Activated T-helper 1 cell treated with anti-CD3 and anti-CD28 coated beads, Interleukin-12 subunit alpha, Interleukin-12 subunit beta, Interleukin-2, Interleukin-4 antibody, amounts not matched to agents 30 ng/mL and 10 ng/mL and 1 ng/mL, durations not matched to agents 14 hours and 24 hours and 36 hours (primary cell): ENCODE measurements around the gene RECQL5. TPM values are rescaled to one million over a fixed set of nuclear protein-coding genes. Genes with fewer than 3 reads are reported as not detected.

ENCODE experiments used
- DNase-seq: peaks from one replicate; pipeline ENCODE4 v3.0.0; 2021; ENCODE audit warnings: low spot score
- H3K27ac Mint-ChIP-seq: one replicate; pipeline ENCODE4 v1.8.0; 2021; ENCODE audit warnings: mild to moderate bottlenecking, mixed read lengths
- H3K27me3 Mint-ChIP-seq: one replicate; pipeline ENCODE4 v1.8.0; 2022; ENCODE audit warnings: mild to moderate bottlenecking, moderate library complexity, mixed read lengths; ENCODE audit not compliant: insufficient read depth
- H3K36me3 Mint-ChIP-seq: one replicate; pipeline ENCODE4 v1.8.0; 2021; ENCODE audit warnings: low read depth, mixed read lengths
- H3K4me1 Mint-ChIP-seq: one replicate; pipeline ENCODE4 v1.8.0; 2021; ENCODE audit warnings: low read depth, mixed read lengths
- H3K4me3 Mint-ChIP-seq: one replicate; pipeline ENCODE4 v1.8.0; 2021; ENCODE audit warnings: mild to moderate bottlenecking, moderate library complexity, mixed read lengths
- H3K9me3 Mint-ChIP-seq: one replicate; pipeline ENCODE4 v1.8.0; 2021; ENCODE audit warnings: mixed read lengths
- intact Hi-C: fragments of 100-400 bp; cut with micrococcal nuclease; formaldehyde crosslinking; loops from one replicate; pipeline ENCODE4 v1.15.1; 2024
- total RNA-seq: library from RNA; stranded (reverse); gene quantifications from 2 replicates; pipeline ENCODE4 v1.2.3, GENCODE V29; 2022

The RECQL5 gene
- 29.9 and 34.1 TPM in 2 replicates for total RNA-seq

GRCh38 chr17:75666959-75667790 lies at the start of gene RECQL5, which contains the start of gene SAP30BP:
Gene RECQL5, minus strand, starts transcription at chr17:75667154. Its CDS starts 597 bp downstream, at chr17:75666557.
Gene SAP30BP, plus strand, starts transcription at chr17:75667338. Its CDS starts 35 bp downstream, at chr17:75667373.
- peaks cover 28% of the 10 kb centered on the region for H3K36me3 Mint-ChIP-seq
- H3K4me3 Mint-ChIP-seq = peak within 1 kb of the TSS; percentile 79
- H3K27ac Mint-ChIP-seq = peak within 1 kb of the TSS; percentile 71
- H3K4me1 Mint-ChIP-seq = peaks cover 11% of the 10 kb centered on the region
- H3K27me3 Mint-ChIP-seq = no peaks in the 10 kb centered on the region
- peak; percentile 98 for DNase-seq
- intact Hi-C loops = loop anchor here (1.0 to 2.0 kb wide), 6 partner anchors 24 to 378 kb away; partner anchors contain the start of genes ACOX1, SLC25A19, TEN1 and WBP2
- H3K9me3 Mint-ChIP-seq = no peaks in the 10 kb centered on the region

GRCh38 chr17:75712446-75712845 lies 45.5 kb upstream of the RECQL5 start:
- intact Hi-C loops = no loop called here
- Mint-ChIP-seq H3K27me3 (peaks cover 3% of the 10 kb centered on the region), H3K4me3 (no peak overlapping the region), H3K36me3 (peaks cover 7% of the 10 kb centered on the region), H3K27ac (no peak overlapping the region), H3K4me1 (no peaks in the 10 kb centered on the region), H3K9me3 (no peaks in the 10 kb centered on the region)
- no peak for DNase-seq

GRCh38 chr17:75707079-75707571 lies 40.2 kb upstream of the RECQL5 start:
- Mint-ChIP-seq H3K4me1 (no peaks in the 10 kb centered on the region), H3K27ac (no peak overlapping the region), H3K27me3 (no peaks in the 10 kb centered on the region), H3K4me3 (no peak overlapping the region), H3K36me3 (peaks cover 25% of the 10 kb centered on the region), H3K9me3 (no peaks in the 10 kb centered on the region)
- no peak for DNase-seq
- intact Hi-C loops = no loop called here

- DNase-seq = no peak
- H3K9me3 Mint-ChIP-seq = no peaks in the 10 kb centered on the region
- H3K4me3 Mint-ChIP-seq = no peak overlapping the region
- intact Hi-C loops = no loop called here
- H3K36me3 Mint-ChIP-seq = peaks cover 28% of the 10 kb centered on the region
- H3K4me1 Mint-ChIP-seq = no peaks in the 10 kb centered on the region
- H3K27me3 Mint-ChIP-seq = no peaks in the 10 kb centered on the region
- H3K27ac Mint-ChIP-seq = no peak overlapping the region
Measured at GRCh38 chr17:75706042-75706728, 39.2 kb upstream of the RECQL5 start.

- intact Hi-C loops = no loop called here
- H3K36me3 Mint-ChIP-seq = peaks cover 35% of the 10 kb centered on the region
- no peak overlapping the region for H3K4me3 Mint-ChIP-seq
- no peak for DNase-seq
- no peaks in the 10 kb centered on the region for H3K4me1 Mint-ChIP-seq
- H3K27ac Mint-ChIP-seq = no peak overlapping the region
- H3K27me3 Mint-ChIP-seq = no peaks in the 10 kb centered on the region
- H3K9me3 Mint-ChIP-seq = no peaks in the 10 kb centered on the region
Measured at GRCh38 chr17:75704963-75705875, 38.3 kb upstream of the RECQL5 start.

GRCh38 chr17:75703591-75703990 lies 36.6 kb upstream of the RECQL5 start:
- Mint-ChIP-seq H3K4me3 (no peak overlapping the region), H3K27ac (no peak overlapping the region), H3K27me3 (no peaks in the 10 kb centered on the region), H3K4me1 (no peaks in the 10 kb centered on the region), H3K36me3 (peaks cover 37% of the 10 kb centered on the region), H3K9me3 (no peaks in the 10 kb centered on the region)
- intact Hi-C loops = no loop called here
- DNase-seq = no peak

- Mint-ChIP-seq H3K4me1 (no peaks in the 10 kb centered on the region), H3K9me3 (no peaks in the 10 kb centered on the region), H3K36me3 (peaks cover 35% of the 10 kb centered on the region), H3K27ac (no peak overlapping the region), H3K4me3 (no peak overlapping the region), H3K27me3 (no peaks in the 10 kb centered on the region)
- no peak for DNase-seq
- intact Hi-C loops = no loop called here
Measured at GRCh38 chr17:75703191-75703590, 36.2 kb upstream of the RECQL5 start.

GRCh38 chr17:75701288-75701687 lies 34.3 kb upstream of the RECQL5 start:
- H3K4me1 Mint-ChIP-seq = no peaks in the 10 kb centered on the region
- intact Hi-C loops = no loop called here
- H3K9me3 Mint-ChIP-seq = no peaks in the 10 kb centered on the region
- peaks cover 31% of the 10 kb centered on the region for H3K36me3 Mint-ChIP-seq
- H3K4me3 Mint-ChIP-seq = no peak overlapping the region
- no peak for DNase-seq
- H3K27ac Mint-ChIP-seq = no peak overlapping the region
- H3K27me3 Mint-ChIP-seq = no peaks in the 10 kb centered on the region

- H3K4me3 Mint-ChIP-seq = no peak overlapping the region
- no peak for DNase-seq
- H3K27ac Mint-ChIP-seq = no peak overlapping the region
- intact Hi-C loops = no loop called here
- no peaks in the 10 kb centered on the region for H3K27me3 Mint-ChIP-seq
- H3K4me1 Mint-ChIP-seq = no peaks in the 10 kb centered on the region
- H3K36me3 Mint-ChIP-seq = peaks cover 34% of the 10 kb centered on the region
- H3K9me3 Mint-ChIP-seq = no peaks in the 10 kb centered on the region
Measured at GRCh38 chr17:75698659-75699058, 31.7 kb upstream of the RECQL5 start.

- DNase-seq = no peak
- Mint-ChIP-seq H3K27ac (peak overlapping the region; percentile 42), H3K4me3 (no peak overlapping the region), H3K27me3 (no peaks in the 10 kb centered on the region), H3K4me1 (no peaks in the 10 kb centered on the region), H3K36me3 (peaks cover 34% of the 10 kb centered on the region), H3K9me3 (no peaks in the 10 kb centered on the region)
- intact Hi-C loops = no loop called here
Measured at GRCh38 chr17:75697651-75698291, 30.8 kb upstream of the RECQL5 start.

- DNase-seq = no peak
- intact Hi-C loops = no loop called here
- no peaks in the 10 kb centered on the region for H3K9me3 Mint-ChIP-seq
- peaks cover 10% of the 10 kb centered on the region for H3K4me1 Mint-ChIP-seq
- no peak overlapping the region for H3K27ac Mint-ChIP-seq
- peaks cover 33% of the 10 kb centered on the region for H3K36me3 Mint-ChIP-seq
- no peak overlapping the region for H3K4me3 Mint-ChIP-seq
- H3K27me3 Mint-ChIP-seq = no peaks in the 10 kb centered on the region
Measured at GRCh38 chr17:75695830-75696271, 28.9 kb upstream of the RECQL5 start.
